HG03066 (cell line): ENCODE data around the gene GNG10.

Experiments
- ATAC-seq: cut with Tn5 transposase; IDR thresholded peaks from one replicate; pipeline ENCODE4 v1.9.1; 2021; ENCODE audit warnings: low read depth; ENCODE audit not compliant: unreplicated experiment

GNG10 gene

GRCh38 chr9:111715471-111715870 is 54.1 kb downstream of the GNG10 start:
- no peak for ATAC-seq

DNA sequence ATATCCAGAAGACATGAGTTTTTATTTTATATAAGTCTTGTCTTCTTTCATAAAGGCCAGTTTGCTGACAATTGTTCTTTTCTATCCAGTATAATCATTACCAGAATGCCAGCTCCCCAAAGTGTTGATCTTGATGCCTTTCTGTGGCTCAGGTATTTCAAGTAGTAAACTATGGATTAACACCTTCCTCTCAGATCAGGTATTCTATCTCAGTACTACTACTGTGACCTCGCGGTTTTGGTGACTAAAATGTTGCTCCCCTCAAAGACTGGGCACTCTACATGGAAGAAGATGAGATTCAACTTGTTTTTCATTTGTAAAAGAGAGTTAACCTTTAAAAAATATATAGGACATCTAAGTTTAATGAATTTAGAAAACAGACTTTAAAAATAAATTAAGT is 58.1 kb downstream of the GNG10 start:
- ATAC-seq: no peak
